Testis (tissue), 3 donors: Measurements from ENCODE around the gene CHGA. TPM values are rescaled to one million over a fixed set of nuclear protein-coding genes. Genes with fewer than 3 reads are reported as not detected.

Source experiments
- DNase-seq: peaks from one replicate; pipeline ENCODE4 v3.0.0-alpha.2; 2019
- H3K27ac ChIP-seq, 2 donors: fragments of 200-600 bp; sonication (generic); one replicate each; pipeline ENCODE4 v1.5.1; 2019
- H3K27me3 ChIP-seq: fragments of 200-600 bp; sonication (generic); one replicate; pipeline ENCODE4 v1.5.1; 2019
- H3K36me3 ChIP-seq: fragments of 200-600 bp; sonication (generic); one replicate; pipeline ENCODE4 v1.5.1; 2017; ENCODE audit warnings: low read depth; ENCODE audit errors: missing control alignments
- H3K4me1 ChIP-seq: fragments of 200-600 bp; sonication (generic); one replicate; pipeline ENCODE4 v1.5.1; 2019
- H3K4me3 ChIP-seq, 2 donors: fragments of 200-600 bp; sonication (generic); one replicate each; pipeline ENCODE4 v1.5.1; 2017 to 2019
- H3K9me3 ChIP-seq: fragments of 200-600 bp; sonication (generic); one replicate; pipeline ENCODE4 v1.5.1; 2017
- POLR2A ChIP-seq: fragments of 450-650 bp; IDR thresholded peaks from one replicate; pipeline ENCODE4 v1.6.1; 2017; ENCODE audit warnings: antibody characterized with exemption, mild to moderate bottlenecking, moderate library complexity
- WGBS, 2 donors: methylation state at CpG; one replicate each; pipeline ENCODE4 v1.1.5; 2018; 5-methylcytosine and 5-hydroxymethylcytosine counted together
- intact Hi-C: fragments of 100-400 bp; cut with DNase I; formaldehyde crosslinking; loops from one replicate; pipeline ENCODE4 v1.15.1; 2023; ENCODE audit warnings: low total_unique reads
- polyA plus RNA-seq: library from polyadenylated mRNA; stranded (reverse); fragments of 350-450 nt; fragmentation: Illumina TruSeq; extraction: RNeasy Lipid Tissue Mini Kit (QIAGEN cat#74804); gene quantifications from one replicate; pipeline ENCODE4 v1.2.3, GENCODE V29; 2014; ENCODE audit warnings: low read depth, low replicate concordance; ENCODE audit not compliant: insufficient read depth
- total RNA-seq, 2 donors: library from RNA; depleted of rRNA; stranded (reverse); fragments of >200 nt; gene quantifications; one replicate each; pipeline ENCODE4 v1.2.3, GENCODE V29; 2016
- TF ChIP-seq, protein P1 (sequence below), 3 experiments: fragments of 450-650 bp in 2 of 3; fragments of 200-600 bp in 1 of 3; sonication (generic) in 1 of 3; IDR thresholded peaks; one replicate each; pipeline ENCODE4 v1.5.1; 2016 to 2019; ENCODE audit warnings: antibody characterized with exemption in 3 of 3, mild to moderate bottlenecking in 2 of 3, moderate library complexity in 1 of 3

CHGA gene
- total and polyA plus RNA-seq, 3 donors from 2014 or later = 92.9 to 225 (median 191) TPM

DNA sequence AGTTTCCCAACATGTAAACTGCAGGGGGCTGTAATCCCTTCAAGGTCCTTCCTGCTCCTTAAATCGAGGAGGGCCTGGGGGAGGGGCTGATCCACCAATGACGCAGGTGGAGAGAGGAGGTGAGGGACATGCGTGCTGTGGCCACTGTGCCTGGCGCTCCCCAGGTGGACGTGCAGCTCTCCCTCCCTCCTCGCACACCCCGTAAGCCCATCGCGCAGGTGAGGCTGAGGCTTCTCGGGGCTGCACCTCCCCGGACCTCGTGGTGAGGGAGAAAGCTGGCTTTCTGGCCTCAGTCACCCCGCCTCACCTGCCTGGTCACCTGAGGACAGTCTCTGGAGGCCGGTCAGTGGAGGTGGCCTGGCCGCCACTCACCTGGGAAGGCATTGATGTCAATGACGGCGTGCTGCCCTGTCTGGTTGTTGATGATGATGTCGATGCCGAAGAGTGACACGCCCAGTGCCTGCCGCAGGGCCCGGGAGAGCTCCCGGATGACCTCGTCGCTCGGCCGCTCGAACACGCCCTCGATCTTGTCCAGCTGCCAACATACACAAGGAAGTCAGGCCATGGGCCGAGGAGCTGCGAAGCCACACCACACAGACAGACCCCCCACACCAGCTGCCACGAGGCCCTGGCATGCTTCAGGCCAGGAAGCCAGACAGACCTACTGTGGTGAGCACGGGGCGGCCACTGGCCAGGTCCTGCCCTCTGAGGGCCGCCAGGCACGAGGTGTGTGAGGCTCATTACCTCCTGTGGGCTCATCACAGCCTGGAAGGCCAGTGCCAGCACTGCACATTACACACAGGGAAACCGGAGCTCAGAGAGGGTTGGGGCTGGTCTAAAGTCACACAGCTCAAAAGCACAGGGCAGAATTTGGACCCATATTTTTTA, 23.3 kb downstream of the CHGA start:
- intact Hi-C loops = no loop called here
- H3K27me3 ChIP-seq = no peaks in the 10 kb centered on the region
- H3K9me3 ChIP-seq = no peaks in the 10 kb centered on the region
- TF ChIP-seq, protein P1, sequence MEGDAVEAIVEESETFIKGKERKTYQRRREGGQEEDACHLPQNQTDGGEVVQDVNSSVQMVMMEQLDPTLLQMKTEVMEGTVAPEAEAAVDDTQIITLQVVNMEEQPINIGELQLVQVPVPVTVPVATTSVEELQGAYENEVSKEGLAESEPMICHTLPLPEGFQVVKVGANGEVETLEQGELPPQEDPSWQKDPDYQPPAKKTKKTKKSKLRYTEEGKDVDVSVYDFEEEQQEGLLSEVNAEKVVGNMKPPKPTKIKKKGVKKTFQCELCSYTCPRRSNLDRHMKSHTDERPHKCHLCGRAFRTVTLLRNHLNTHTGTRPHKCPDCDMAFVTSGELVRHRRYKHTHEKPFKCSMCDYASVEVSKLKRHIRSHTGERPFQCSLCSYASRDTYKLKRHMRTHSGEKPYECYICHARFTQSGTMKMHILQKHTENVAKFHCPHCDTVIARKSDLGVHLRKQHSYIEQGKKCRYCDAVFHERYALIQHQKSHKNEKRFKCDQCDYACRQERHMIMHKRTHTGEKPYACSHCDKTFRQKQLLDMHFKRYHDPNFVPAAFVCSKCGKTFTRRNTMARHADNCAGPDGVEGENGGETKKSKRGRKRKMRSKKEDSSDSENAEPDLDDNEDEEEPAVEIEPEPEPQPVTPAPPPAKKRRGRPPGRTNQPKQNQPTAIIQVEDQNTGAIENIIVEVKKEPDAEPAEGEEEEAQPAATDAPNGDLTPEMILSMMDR (IDR thresholded peaks at IDR 0.05) = no peak
- no peak for TF ChIP-seq POLR2A
- 59% methylated on average over 33 of the region's 38 CpGs; no CpG with 5 or more reads in 1 of the 2 donors for WGBS, 2 donors
- peak overlapping the region in 1 of 2 donors; percentile 68 for H3K27ac ChIP-seq
- no peak overlapping the region for H3K4me3 ChIP-seq
- DNase-seq = peak; percentile 75
- peaks cover 37% of the 10 kb centered on the region for H3K4me1 ChIP-seq
- no peaks in the 10 kb centered on the region for H3K36me3 ChIP-seq

DNA sequence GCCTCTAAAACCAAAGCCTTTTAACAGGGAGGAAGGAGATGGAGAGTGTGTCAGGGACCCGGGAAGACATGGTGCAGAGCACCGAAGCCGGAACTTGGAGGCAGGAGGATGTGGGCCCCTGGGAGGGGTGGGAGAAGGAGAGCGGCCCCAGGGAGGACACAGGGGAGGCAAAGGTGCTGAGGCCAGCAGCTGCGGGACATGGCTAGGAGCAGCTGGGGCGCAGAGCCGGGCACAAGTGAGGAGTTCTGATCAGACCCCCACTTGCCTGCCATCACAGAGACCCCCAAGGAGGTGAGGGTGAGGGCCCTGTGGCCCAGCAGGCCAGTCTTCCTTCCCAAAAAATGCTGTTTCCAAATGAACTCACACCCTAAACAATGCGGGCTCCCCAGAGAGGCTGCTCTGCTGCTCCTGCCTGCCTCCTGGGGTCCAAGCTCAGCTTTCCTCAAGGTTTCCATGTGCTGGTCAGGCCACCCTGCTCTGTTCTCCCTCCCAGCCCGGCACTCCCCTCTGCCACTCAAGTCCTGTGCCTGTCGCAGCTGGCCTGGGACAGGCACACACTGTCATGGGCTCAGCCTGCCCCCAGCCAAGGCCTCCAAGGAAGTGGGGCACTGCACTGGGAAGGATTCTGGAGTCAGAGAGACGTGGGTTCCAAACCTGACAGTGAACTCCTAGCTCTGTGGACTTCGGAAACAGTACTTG, 24.0 kb downstream of the CHGA start:
- intact Hi-C loops = no loop called here
- Histone ChIP-seq H3K9me3 (no peaks in the 10 kb centered on the region), H3K4me1 (peaks cover 38% of the 10 kb centered on the region), H3K36me3 (no peaks in the 10 kb centered on the region), H3K4me3 (no peak overlapping the region), H3K27ac (peak overlapping the region; percentile 55 to 68), H3K27me3 (no peaks in the 10 kb centered on the region)
- no peak for DNase-seq
- no peak for TF ChIP-seq POLR2A
- TF ChIP-seq, protein P1 (IDR thresholded peaks at IDR 0.05) = no peak
- 67 to 80% methylated on average over 11 to 12 of the region's 12 CpGs for WGBS, 2 donors

DNA sequence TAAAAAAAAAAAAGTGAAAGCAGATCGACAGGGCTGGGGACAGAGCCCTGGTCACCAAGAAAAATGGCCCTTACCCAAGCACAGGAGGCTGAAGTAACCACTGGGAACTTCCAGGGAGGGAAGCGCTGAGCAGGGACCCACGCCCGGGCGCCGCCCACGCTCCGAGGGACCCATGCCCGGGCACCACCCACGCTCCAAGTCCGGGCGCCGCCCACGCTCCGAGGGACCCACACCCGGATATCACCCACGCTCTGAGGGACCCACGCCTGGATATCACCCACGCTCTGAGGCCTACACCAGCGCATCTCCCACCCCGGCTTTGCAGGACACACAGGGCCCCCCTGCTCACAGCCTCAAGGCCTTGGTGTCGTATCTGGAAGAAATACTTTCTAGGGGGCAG, 25.7 kb downstream of the CHGA start:
- WGBS, 2 donors = 85 to 94% methylated on average over 22 of the region's 22 CpGs
- Histone ChIP-seq H3K27me3 (no peaks in the 10 kb centered on the region), H3K9me3 (no peaks in the 10 kb centered on the region), H3K4me1 (peaks cover 43% of the 10 kb centered on the region), H3K27ac (peak overlapping the region; percentile 16 to 24), H3K4me3 (no peak overlapping the region), H3K36me3 (no peaks in the 10 kb centered on the region)
- TF ChIP-seq, protein P1 (IDR thresholded peaks at IDR 0.05) = no peak
- no peak for TF ChIP-seq POLR2A
- intact Hi-C loops = no loop called here
- DNase-seq = peak; percentile 69

DNA sequence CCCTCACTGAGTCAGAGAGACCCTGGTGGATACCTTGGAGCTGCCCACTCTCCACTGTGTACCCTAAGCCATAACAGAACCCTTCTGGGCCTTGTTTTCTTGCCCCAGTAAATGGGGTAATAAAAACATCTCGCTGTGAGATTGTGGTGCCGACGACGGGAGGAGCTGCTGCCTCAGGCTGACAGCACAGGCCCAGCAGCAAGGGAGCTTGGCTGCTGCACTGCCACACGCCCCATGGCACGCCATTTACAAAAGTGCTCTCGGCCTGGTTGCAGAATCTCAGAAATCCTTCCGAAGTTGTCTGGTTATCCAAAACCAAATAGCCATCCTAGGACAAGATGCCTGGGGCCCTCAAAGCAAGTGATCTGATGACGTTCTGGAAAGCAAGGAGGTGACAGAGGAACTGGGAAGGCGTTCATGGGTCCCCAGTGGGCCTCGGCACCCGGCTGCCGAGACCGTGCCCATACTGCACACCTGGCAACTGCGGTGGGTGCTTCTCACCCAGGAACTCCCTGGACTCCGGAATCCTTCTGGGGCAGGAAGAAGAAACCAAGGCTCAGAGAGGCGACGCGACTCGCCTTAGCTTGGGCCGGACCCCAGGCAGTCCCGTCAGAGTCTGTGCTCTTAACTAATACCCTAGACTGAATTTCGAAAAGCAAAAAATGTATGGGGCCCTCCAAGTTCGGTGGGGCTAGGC, 26.7 kb downstream of the CHGA start:
- no peaks in the 10 kb centered on the region for H3K27me3 ChIP-seq
- H3K9me3 ChIP-seq = no peaks in the 10 kb centered on the region
- intact Hi-C loops = loop anchor here (5.0 kb wide), 1 partner anchor 168 kb away; the partner anchor contains the start of gene ITPK1
- H3K4me1 ChIP-seq = peaks cover 43% of the 10 kb centered on the region
- H3K4me3 ChIP-seq = no peak overlapping the region
- 88 to 91% methylated on average over 24 of the region's 24 CpGs for WGBS, 2 donors
- DNase-seq = no peak
- TF ChIP-seq, protein P1 (IDR thresholded peaks at IDR 0.05) = no peak
- TF ChIP-seq POLR2A = no peak
- peak overlapping the region in 1 of 2 donors; percentile 16 for H3K27ac ChIP-seq
- no peaks in the 10 kb centered on the region for H3K36me3 ChIP-seq
